Stimulated activated CD8-positive, alpha-beta memory T cell treated with anti-CD3 and anti-CD28 coated beads, Interleukin-15, amount 100 ng/mL, for 48 hours (primary cell): ENCODE results near the gene RABEP2.
"Not testable (repeated sequence)": the region's sequence is repeated elsewhere in the genome, so short reads cannot be mapped to it uniquely, and the experiment has no call there.

ENCODE experiments used
- DNase-seq, 2 donors: peaks; one replicate each; pipeline ENCODE4 v3.0.0-alpha.2; 2020; ENCODE audit warnings: low read depth in 2 of 2

The RABEP2 gene

GRCh38 chr16:28932339-28933141 lies 7.5 kb upstream of the RABEP2 start:
- no peak for DNase-seq

DNA sequence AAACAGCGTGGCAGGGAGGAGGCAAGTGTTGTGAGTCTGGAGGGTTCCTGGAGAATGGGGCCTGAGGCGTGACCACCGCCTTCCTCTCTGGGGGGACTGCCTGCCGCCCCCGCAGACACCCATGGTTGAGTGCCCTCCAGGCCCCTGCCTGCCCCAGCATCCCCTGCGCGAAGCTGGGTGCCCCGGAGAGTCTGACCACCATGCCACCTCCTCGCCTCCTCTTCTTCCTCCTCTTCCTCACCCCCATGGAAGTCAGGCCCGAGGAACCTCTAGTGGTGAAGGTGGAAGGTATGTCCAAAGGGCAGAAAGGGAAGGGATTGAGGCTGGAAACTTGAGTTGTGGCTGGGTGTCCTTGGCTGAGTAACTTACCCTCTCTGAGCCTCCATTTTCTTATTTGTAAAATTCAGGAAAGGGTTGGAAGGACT lies 6.8 kb upstream of the RABEP2 start, which contains the start of gene CD19:
Gene CD19, plus strand, starts transcription at position 171 of the 425 bp plus-strand sequence. Its CDS starts 30 bp downstream, at position 201.
- no peak for DNase-seq

DNA sequence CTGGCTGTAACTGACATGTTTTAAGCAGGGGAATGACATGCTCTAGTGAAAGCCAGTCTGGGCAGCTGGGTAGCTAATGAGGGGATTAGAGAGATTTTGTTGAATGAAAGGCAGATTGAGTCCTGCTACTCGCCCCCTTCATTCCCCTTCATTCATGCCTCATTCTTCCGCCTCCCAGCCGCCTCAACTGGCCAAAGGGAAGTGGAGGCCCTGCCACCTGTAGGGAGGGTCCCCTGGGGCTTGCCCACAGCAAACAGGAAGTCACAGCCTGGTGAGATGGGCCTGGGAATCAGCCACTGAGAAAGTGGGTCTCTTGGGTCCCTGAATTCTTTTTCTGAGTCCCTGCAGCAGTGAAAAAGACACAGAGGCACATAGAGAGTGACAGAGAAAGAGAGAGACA lies 5.6 kb upstream of the RABEP2 start:
- no peak for DNase-seq

DNA sequence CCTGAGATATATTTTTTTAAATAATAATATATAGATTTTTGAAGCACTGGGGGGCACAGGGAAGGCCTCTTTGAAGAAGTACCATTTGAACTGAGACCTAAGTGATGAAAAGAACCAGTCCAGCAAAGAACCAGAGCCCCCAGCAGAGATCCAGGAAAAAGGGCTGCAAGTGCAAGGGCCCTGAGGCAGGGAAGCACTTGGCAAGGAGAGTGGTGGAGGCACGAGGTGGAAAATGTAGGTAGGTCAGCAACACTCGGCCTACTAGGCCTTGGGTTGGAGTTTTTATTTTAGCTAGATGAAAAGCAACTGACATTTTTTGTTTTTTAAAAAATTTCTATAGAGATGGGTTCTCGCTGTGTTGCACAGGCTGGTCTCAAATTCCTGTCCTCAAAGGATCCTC lies 5.2 kb upstream of the RABEP2 start:
- DNase-seq = no peak

DNA sequence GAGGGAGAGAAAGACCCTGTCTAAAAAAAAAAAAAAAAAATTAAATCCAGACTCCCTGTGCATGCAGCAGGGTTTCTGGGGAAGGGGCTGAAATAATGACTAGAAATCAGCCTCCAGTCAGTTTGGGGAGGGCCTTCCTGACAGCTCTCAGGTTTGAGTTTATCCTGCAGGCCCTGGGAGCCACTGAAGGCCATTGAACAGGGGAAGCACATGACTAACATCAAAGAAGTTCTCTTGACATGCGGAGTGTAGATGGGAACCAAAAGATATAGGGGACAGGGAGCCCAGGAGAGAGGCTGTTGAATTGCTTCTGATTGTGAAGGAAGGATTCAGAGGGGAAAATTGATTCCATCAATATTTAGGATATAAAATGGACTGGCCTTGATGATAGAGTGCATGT lies 2.8 kb upstream of the RABEP2 start:
- DNase-seq = no peak

DNA sequence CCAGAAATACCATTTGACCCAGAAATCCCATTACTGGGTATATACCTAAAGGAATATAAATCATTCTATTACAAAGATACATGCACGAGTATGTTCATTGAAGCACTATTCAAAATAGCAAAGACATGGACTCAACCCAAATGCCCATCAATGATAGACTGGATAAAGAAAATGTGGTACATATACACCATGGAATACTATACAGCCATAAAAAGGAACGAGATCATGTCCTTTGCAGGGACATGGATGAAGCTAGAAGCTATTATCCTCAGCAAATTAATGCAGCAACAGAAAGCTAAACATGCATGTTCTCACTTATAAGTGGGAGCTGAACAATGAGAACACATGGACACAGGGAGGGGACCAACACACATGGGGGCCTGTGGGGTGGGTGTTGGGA lies 1.2 kb upstream of the RABEP2 start:
- DNase-seq = not testable (repeated sequence)

DNA sequence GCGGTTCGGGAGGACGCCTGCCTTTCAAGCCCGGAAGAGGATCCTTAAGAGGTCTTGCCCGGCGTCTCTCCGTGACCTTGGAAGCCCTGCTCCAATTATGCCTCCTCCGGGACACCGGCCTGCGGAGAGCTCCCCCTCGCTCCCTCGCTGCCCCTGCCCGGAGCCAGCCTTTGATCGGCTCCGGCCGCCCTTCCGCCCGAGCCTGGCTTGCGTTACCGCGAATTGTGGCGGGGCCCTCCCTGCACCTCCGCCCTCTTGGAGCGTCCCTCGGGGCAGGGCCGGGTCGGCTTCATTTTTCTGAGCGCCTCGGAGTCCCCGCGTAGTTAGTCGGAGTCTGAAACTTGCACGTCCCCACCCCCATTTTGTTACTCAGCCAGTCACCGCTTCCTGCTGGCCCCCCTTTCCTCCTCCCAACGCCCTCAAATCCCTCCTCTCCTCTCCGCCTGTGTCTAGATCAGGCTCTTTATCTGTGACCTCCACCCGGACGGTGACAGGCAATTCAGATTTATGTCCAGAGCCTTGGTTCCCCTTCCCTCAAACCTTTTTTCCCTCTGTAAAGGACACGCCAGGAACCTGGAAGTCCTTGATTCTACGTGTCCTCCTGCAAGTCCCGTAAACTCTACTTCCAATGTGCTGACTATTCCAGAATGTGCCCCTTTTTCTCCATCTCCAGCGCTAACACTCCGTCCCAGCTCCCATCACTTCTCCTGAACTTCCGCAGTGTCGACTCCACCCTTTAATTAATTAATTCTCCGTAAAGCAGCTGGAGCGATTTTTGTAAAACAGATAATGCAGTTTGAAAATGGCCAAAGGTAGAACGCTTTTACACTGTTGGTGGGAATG lies 569 bp upstream of the RABEP2 start:
- DNase-seq = peak; percentile 76

GRCh38 chr16:28924399-28924761 lies 658 bp downstream of the RABEP2 start:
- no peak for DNase-seq

- DNase-seq = no peak
These were observed 1.2 kb downstream of the RABEP2 start for GRCh38 chr16:28923652-28924398.

GRCh38 chr16:28923231-28923587 lies 1.8 kb downstream of the RABEP2 start:
- no peak for DNase-seq

DNA sequence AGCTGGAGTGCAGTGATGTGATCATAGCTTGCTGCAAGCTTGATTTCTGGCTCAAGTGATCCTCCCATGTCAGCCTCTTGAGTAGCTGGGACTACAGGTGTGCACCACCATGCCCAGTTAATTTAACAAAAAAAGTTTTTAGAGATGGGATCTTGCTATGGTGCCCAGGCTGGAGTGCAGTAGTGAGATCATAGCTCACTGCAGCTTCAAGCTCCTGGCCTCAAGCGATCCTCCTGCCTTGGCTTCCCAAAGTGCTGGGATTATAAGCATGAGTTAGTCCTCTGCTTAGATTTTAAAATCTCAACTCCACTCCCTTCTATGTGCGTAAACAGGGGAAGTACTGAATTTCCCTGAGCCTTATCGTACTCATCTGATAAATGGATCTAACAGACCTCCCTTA lies 6.3 kb downstream of the RABEP2 start:
- DNase-seq = no peak

GRCh38 chr16:28917095-28917494 lies 7.9 kb downstream of the RABEP2 start:
- no peak for DNase-seq

- no peak for DNase-seq
These were observed 9.9 kb downstream of the RABEP2 start for GRCh38 chr16:28915181-28915580.

DNA sequence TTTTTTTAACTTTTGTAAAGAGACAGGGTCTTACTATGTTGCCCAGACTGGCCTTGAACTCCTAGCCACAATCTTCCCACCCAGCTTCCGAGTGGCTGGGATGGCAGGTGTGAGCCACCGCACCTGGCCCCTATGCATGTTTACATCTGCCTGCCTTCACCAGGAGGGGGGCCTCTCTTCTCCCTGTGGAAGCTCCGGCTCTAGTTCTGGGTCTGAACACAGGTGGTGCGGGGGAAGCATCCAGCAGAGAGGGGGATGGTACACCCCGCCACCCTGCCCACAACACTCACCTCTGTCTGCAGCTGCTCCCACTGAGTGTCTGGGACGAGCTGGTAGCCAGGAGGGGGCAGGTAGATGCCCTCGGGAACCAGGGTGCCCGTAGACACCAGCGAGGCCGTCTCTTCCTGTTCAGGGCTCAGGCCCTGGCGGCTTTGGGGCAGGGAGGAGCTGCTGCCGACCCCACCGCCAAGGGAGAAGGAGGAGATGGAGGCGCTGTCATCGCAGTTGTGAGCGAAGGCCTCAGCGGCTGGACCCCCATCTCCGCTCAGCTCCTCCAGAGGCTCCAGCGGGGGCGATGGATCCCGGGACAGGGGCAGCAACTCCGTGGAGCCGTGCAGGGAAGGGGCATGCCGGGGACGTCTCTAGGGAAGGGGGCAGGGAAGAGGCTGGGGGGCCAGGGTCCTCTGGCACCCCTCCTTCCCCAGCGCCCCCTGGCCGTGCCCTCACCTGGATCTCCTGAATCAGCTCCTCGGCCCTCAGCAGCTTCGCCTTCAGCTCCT lies 10.9 kb downstream of the RABEP2 start:
- DNase-seq = no peak

DNA sequence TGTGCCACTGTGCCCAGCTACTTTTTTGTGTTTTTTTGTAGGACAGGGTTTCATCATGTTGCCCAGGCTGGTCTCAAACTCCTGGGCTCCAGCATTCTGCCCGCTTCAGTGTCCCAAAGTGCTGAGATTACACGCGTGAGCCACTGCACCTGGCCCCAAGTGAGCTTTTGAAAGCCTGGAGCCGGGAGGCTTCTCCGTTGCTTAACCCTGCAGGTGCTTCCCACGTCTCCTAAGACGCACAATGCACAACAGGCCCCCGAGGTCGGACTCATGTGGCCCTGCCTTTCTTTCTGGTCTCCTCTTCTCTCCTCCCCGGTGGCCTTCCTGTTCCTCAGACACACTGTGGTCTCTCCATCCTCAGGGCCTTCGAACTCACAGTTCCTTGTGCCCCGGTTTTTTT lies 12.5 kb downstream of the RABEP2 start:
- DNase-seq = no peak

GRCh38 chr16:28910086-28911031 lies 14.7 kb downstream of the RABEP2 start:
- no peak for DNase-seq

DNA sequence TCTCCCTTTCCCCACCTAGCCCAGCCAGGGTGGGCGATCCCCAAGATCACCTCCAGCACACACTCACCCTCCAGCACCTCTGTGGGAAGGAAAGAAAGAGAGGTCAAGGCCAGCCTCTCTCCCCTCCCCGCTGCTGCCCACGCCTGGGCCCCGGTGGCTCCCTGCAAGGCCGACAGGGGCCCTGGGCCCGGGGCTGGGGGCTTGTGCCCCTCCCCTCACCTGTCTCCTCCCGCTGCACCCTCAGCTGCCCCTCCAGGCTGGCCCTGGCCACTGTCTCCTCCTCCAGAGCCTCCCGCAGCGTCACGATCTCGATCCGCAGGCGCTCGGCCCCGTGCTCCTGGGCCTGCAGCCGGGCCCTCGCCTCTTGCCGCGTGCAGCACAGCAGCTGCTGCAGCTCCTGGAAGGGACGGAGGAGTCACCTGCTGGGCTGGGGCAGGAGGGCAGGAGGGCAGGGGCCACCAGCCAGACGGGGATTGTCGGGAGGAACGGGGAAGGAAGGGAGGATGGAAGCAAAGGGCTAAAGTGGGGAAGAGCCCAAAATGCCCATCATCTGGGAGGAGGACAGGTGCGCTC lies 19.2 kb downstream of the RABEP2 start:
- DNase-seq = no peak

DNA sequence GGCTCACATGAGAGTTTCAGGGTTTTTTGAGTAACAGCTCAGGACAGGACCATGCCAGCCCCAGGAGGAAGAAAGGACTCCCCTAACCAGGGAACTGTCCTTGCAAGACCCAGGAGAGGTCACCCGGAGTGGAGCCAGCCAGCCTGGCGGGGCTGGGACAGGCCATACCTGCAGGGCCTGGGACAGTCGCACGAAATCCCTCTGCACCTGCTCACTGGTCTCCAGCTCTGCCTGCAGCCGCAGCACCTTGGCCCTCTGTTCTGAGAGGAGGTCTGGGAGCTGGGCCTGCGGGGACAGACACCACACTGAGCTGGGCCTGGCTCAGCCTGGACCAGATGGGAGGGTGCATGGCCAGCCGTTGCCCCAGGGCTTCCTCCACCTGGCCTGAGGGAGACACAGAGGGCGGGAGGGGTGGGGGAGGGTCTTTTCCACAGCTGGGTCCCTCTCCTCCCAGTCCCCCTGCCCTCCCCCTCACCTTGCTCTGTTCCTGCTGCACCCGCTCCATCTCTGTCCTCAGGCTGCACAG lies 19.7 kb downstream of the RABEP2 start:
- no peak for DNase-seq

DNA sequence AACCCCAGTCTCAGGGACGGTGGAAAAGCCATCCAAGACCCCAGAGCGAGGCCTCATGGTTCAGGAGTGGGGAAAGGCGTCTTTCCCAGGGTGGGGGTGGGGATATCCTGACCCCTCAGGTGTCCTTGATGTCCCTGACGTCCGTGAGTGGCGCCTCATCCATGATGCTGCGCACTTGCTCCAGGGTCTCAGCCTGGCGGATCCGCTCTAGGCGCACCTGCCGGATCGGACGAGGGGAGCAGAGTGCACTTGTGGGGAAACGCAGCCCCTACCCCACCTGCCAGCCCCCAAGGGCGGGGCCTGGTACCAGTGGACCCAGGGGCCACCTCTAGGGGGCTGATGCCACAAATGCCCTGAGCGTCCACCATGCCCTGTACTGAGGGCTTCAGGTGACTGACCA lies 20.2 kb downstream of the RABEP2 start:
- no peak for DNase-seq

GRCh38 chr16:28904363-28904762 lies 20.7 kb downstream of the RABEP2 start:
- no peak for DNase-seq
